Ishikawa (cell line): ENCODE data around the gene DENND4A.

Experiments
- CEBPB ChIP-seq: IDR thresholded peaks from 2 replicates; pipeline ENCODE4 v1.6.1; 2012
- CREB1 ChIP-seq: IDR thresholded peaks from 2 replicates; pipeline ENCODE4 v1.6.1; 2012; ENCODE audit warnings: low read depth
- EGR1 ChIP-seq: IDR thresholded peaks from 2 replicates; pipeline ENCODE4 v1.6.1; 2012
- EP300 ChIP-seq: IDR thresholded peaks from 2 replicates; pipeline ENCODE4 v1.6.1; 2012; ENCODE audit warnings: borderline replicate concordance
- FOXM1 ChIP-seq: IDR thresholded peaks from 2 replicates; pipeline ENCODE4 v1.6.1; 2012; ENCODE audit warnings: low read depth, borderline replicate concordance
- RAD21 ChIP-seq: IDR thresholded peaks from 2 replicates; pipeline ENCODE4 v1.6.1; 2012; ENCODE audit warnings: low read depth
- TAF1 ChIP-seq: IDR thresholded peaks from 2 replicates; pipeline ENCODE4 v1.6.1; 2012; ENCODE audit warnings: low read depth, mild to moderate bottlenecking
- TCF12 ChIP-seq: IDR thresholded peaks from 2 replicates; pipeline ENCODE4 v1.6.1; 2012; ENCODE audit warnings: low read depth
- TEAD4 ChIP-seq: IDR thresholded peaks from 2 replicates; pipeline ENCODE4 v1.6.1; 2012
- YY1 ChIP-seq: IDR thresholded peaks from 2 replicates; pipeline ENCODE4 v1.6.1; 2012; ENCODE audit warnings: low read depth
- ZBTB7A ChIP-seq: IDR thresholded peaks from 2 replicates; pipeline ENCODE4 v1.6.1; 2012; ENCODE audit warnings: low read depth
- TF ChIP-seq, protein P1 (sequence below): IDR thresholded peaks from 2 replicates; pipeline ENCODE4 v1.6.1; 2012; ENCODE audit warnings: low read depth, mild to moderate bottlenecking
- TF ChIP-seq, protein P2 (sequence below): IDR thresholded peaks from 2 replicates; pipeline ENCODE4 v1.6.1; 2012

DNA sequence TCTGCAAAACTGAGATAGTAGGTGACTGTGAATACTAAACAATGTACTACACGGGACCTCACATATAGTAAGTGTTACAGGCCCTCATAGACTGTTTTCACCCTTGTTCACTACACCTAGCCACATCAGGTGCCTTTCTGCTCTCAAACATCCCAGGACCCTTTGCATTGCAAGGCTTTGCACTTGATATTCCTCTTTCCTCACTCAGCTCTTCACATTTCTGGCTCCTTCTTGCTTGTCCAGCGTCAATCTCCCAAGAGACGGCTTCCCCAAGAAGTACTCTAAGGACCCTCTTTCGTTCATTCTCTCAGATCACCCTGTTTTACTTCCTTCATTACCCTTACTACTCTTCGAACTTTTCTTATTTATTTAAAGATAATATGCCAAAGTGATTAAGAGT is 10.0 kb downstream of the DENND4A start:
- no peak for TF ChIP-seq CREB1
- TF ChIP-seq EP300, result no peak
- TF ChIP-seq RAD21, result no peak
- no peak for TF ChIP-seq YY1
- TF ChIP-seq, protein P1, sequence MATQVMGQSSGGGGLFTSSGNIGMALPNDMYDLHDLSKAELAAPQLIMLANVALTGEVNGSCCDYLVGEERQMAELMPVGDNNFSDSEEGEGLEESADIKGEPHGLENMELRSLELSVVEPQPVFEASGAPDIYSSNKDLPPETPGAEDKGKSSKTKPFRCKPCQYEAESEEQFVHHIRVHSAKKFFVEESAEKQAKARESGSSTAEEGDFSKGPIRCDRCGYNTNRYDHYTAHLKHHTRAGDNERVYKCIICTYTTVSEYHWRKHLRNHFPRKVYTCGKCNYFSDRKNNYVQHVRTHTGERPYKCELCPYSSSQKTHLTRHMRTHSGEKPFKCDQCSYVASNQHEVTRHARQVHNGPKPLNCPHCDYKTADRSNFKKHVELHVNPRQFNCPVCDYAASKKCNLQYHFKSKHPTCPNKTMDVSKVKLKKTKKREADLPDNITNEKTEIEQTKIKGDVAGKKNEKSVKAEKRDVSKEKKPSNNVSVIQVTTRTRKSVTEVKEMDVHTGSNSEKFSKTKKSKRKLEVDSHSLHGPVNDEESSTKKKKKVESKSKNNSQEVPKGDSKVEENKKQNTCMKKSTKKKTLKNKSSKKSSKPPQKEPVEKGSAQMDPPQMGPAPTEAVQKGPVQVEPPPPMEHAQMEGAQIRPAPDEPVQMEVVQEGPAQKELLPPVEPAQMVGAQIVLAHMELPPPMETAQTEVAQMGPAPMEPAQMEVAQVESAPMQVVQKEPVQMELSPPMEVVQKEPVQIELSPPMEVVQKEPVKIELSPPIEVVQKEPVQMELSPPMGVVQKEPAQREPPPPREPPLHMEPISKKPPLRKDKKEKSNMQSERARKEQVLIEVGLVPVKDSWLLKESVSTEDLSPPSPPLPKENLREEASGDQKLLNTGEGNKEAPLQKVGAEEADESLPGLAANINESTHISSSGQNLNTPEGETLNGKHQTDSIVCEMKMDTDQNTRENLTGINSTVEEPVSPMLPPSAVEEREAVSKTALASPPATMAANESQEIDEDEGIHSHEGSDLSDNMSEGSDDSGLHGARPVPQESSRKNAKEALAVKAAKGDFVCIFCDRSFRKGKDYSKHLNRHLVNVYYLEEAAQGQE, result no peak
- TF ChIP-seq TCF12, result no peak
- TF ChIP-seq EGR1, result no peak
- no peak for TF ChIP-seq TAF1
- TF ChIP-seq CEBPB, result no peak
- TF ChIP-seq FOXM1, result no peak
- TF ChIP-seq, protein P2, sequence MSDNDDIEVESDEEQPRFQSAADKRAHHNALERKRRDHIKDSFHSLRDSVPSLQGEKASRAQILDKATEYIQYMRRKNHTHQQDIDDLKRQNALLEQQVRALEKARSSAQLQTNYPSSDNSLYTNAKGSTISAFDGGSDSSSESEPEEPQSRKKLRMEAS, result no peak
- no peak for TF ChIP-seq TEAD4
- TF ChIP-seq ZBTB7A, result no peak
